ENCODE data around the gene SCNN1B.
"Not testable (repeated sequence)": the region's sequence is repeated elsewhere in the genome, so short reads cannot be mapped to it uniquely, and the experiment has no call there.

SCNN1B gene

GRCh38 chr16:23384878-23385277 lies 82.8 kb downstream of the SCNN1B start:
- DNase-seq, result no peak

- no peak for DNase-seq
These were observed 83.3 kb downstream of the SCNN1B start for GRCh38 chr16:23385441-23385840.

- DNase-seq, result no peak
These were observed 85.6 kb downstream of the SCNN1B start for GRCh38 chr16:23387666-23388065.

- no peak for DNase-seq
These were observed 86.7 kb downstream of the SCNN1B start for GRCh38 chr16:23388786-23389185.

- no peak for DNase-seq
These were observed 87.1 kb downstream of the SCNN1B start for GRCh38 chr16:23389201-23389600.

GRCh38 chr16:23389936-23390335 lies 87.8 kb downstream of the SCNN1B start:
- DNase-seq, result not testable (repeated sequence)

GRCh38 chr16:23391381-23392222 lies 89.5 kb downstream of the SCNN1B start:
- DNase-seq, result no peak

- no peak for DNase-seq
These were observed 90.1 kb downstream of the SCNN1B start for GRCh38 chr16:23392223-23392600.

- DNase-seq, result no peak
These were observed 92.2 kb downstream of the SCNN1B start for GRCh38 chr16:23394141-23394831.

- no peak for DNase-seq
These were observed 93.6 kb downstream of the SCNN1B start for GRCh38 chr16:23395732-23396131.

- DNase-seq, result no peak
These were observed 95.4 kb downstream of the SCNN1B start for GRCh38 chr16:23397464-23397863.

- no peak for DNase-seq
These were observed 97.1 kb downstream of the SCNN1B start for GRCh38 chr16:23398987-23399805.

- not testable (repeated sequence) for DNase-seq
These were observed 98.3 kb downstream of the SCNN1B start for GRCh38 chr16:23400447-23400846.

GRCh38 chr16:23401139-23401538 lies 99.0 kb downstream of the SCNN1B start:
- no peak for DNase-seq

GRCh38 chr16:23402100-23402499 lies 100.0 kb downstream of the SCNN1B start:
- no peak for DNase-seq

- DNase-seq, result no peak
These were observed 101.4 kb downstream of the SCNN1B start for GRCh38 chr16:23403547-23403946.

- no peak for DNase-seq
These were observed 103.9 kb downstream of the SCNN1B start for GRCh38 chr16:23406024-23406423.

- no peak for DNase-seq
These were observed 104.6 kb downstream of the SCNN1B start for GRCh38 chr16:23406546-23407240.

GRCh38 chr16:23407436-23408127 lies 105.5 kb downstream of the SCNN1B start:
- no peak for DNase-seq

GRCh38 chr16:23408242-23408822 lies 106.2 kb downstream of the SCNN1B start:
- DNase-seq, result no peak

GRCh38 chr16:23408823-23409298 lies 106.8 kb downstream of the SCNN1B start:
- no peak for DNase-seq

- DNase-seq, result no peak
These were observed 107.4 kb downstream of the SCNN1B start for GRCh38 chr16:23409522-23409921.
